K562 (cell line): Measurements from ENCODE around the gene RAPGEF5. TPM values are rescaled to one million over a fixed set of nuclear protein-coding genes. Genes with fewer than 3 reads are reported as not detected.

Experiments
- ATAC-seq: fragments of 200-7000 bp; cut with Tn5 transposase; 3 replicates; pipeline ENCODE4 v1.9.1; 2020; ENCODE audit warnings: moderate library complexity
- BruUV-seq: library from RNA; stranded (reverse); fragments of 400-500 nt; replicated peaks from 2 replicates; lab custom pipeline; 2021; lab: Mats Ljungman, UMichigan
- CTCF ChIA-PET: fragments of 300-600 bp; formaldehyde crosslinking; extraction: SDS; loops from one replicate; lab custom pipeline; 2021; ENCODE audit warnings: low intra/inter-chr PET ratio; lab: Yijun Ruan, JAX
- POLR2A ChIA-PET: fragments of 300-600, 350-650 bp; sonication (Branson Sonifier 250); formaldehyde crosslinking; extraction: SDS; loops from one replicate; lab custom pipeline; 2021; ENCODE audit warnings: antibody characterized with exemption, inconsistent platforms; lab: Yijun Ruan, JAX
- DNase-seq, 4 experiments: peaks; one replicate each; pipeline versions ENCODE4 v3.0.0 to v3.0.0-alpha.2; 2011 to 2018; ENCODE audit warnings: low spot score in 3 of 4, mixed read lengths in 3 of 4; ENCODE audit errors: extremely low read depth in 1 of 4
- FAIRE-seq: peaks from 2 replicates; lab custom pipeline; 2011; peaks lifted over from hg19 to GRCh38; lab: Jason Lieb, UNC
- H2AFZ ChIP-seq: 2 replicates; pipeline ENCODE4 v1.6.0; 2011; ENCODE audit warnings: low read depth, low read length, control low read depth, inconsistent platforms
- H3K27ac ChIP-seq: fragments of 200-600 bp; 3 replicates; pipeline ENCODE4 v1.8.0; 2011; ENCODE audit warnings: low read depth, mild to moderate bottlenecking, control low read depth, inconsistent platforms, low read length, moderate library complexity, mixed read lengths; ENCODE audit errors: extremely low read depth
- H3K27me3 ChIP-seq, 2 experiments: fragments of 300-600 bp in 1 of 2; 2 replicates in 1 of 2; 3 replicates in 1 of 2; pipeline versions ENCODE4 v1.6.0 to v1.8.0; 2011; ENCODE audit warnings: inconsistent platforms in 2 of 2, low read length in 2 of 2, mild to moderate bottlenecking in 1 of 2, mixed read lengths in 1 of 2, moderate library complexity in 1 of 2; ENCODE audit not compliant: control insufficient read depth in 2 of 2, insufficient read depth in 2 of 2
- H3K36me3 ChIP-seq: fragments of 300-600 bp; 3 replicates; pipeline ENCODE4 v1.8.0; 2011; ENCODE audit warnings: mild to moderate bottlenecking, low read length, inconsistent platforms; ENCODE audit not compliant: control insufficient read depth, insufficient read depth
- H3K4me1 ChIP-seq, 2 experiments: fragments of 200-600 bp in 1 of 2; replicated peaks in 1 of 2; 2 replicates in 1 of 2; 3 replicates in 1 of 2; pipeline versions ENCODE4 v1.5.1 to v1.8.0; 2011; ENCODE audit warnings: inconsistent platforms in 2 of 2, low read length in 2 of 2, mild to moderate bottlenecking in 1 of 2, mixed read lengths in 1 of 2, moderate library complexity in 1 of 2; ENCODE audit not compliant: control insufficient read depth in 2 of 2, insufficient read depth in 2 of 2
- H3K4me2 ChIP-seq: 2 replicates; pipeline ENCODE4 v1.6.1; 2011; ENCODE audit warnings: low read length, control low read depth, inconsistent platforms, mixed read lengths; ENCODE audit not compliant: insufficient read depth
- H3K4me3 ChIP-seq: fragments of 200-600 bp; sonication (generic), shearing (Covaris generic); 2 replicates; pipeline ENCODE4 v1.5.1; 2016; ENCODE audit warnings: control low read depth, inconsistent platforms
- H3K79me2 ChIP-seq: fragments of 200-600 bp; 3 replicates; pipeline ENCODE4 v1.8.0; 2011; ENCODE audit warnings: low read length, inconsistent platforms; ENCODE audit not compliant: control insufficient read depth, insufficient read depth
- H3K9ac ChIP-seq, 2 experiments: 2 replicates each; pipeline versions ENCODE4 v1.6.0 to v1.6.1; 2011; ENCODE audit warnings: low read depth in 2 of 2, low read length in 2 of 2, control low read depth in 1 of 2, inconsistent platforms in 1 of 2, mild to moderate bottlenecking in 1 of 2, mixed read lengths in 1 of 2; ENCODE audit not compliant: insufficient read depth in 1 of 2
- H3K9me1 ChIP-seq: one replicate; pipeline ENCODE4 v1.6.0; 2011; ENCODE audit warnings: inconsistent platforms, mild to moderate bottlenecking, low read length, moderate library complexity; ENCODE audit not compliant: control insufficient read depth, insufficient read depth
- H3K9me3 ChIP-seq: replicated peaks from 2 replicates; pipeline ENCODE4 v1.5.1; 2011; ENCODE audit warnings: low read depth, low read length, inconsistent platforms; ENCODE audit not compliant: control insufficient read depth, insufficient read depth
- H4K20me1 ChIP-seq: replicated peaks from 2 replicates; pipeline ENCODE4 v1.6.1; 2011; ENCODE audit warnings: low read length, inconsistent platforms, mixed read lengths; ENCODE audit not compliant: control insufficient read depth, insufficient read depth
- CEBPG ChIP-seq, 3 experiments: fragments of 200-800 bp in 1 of 3; sonication (Bioruptor generic) in 1 of 3; sonication (generic) in 1 of 3; formaldehyde crosslinking in 1 of 3; IDR thresholded peaks in 2 of 3; conservative IDR thresholded peaks in 1 of 3; 2 replicates each; pipeline versions ENCODE4 v1.6.1 to v1.8.0; 2016 to 2022; ENCODE audit warnings: missing compliant biosample characterization in 2 of 3, missing genetic modification characterization in 2 of 3, mild to moderate bottlenecking in 1 of 3, missing genetic modification reagents in 1 of 3
- HDAC8 ChIP-seq: fragments of 450-650 bp; IDR thresholded peaks from 2 replicates; pipeline ENCODE4 v1.6.1; 2016; ENCODE audit warnings: mild to moderate bottlenecking, missing genetic modification characterization, moderate library complexity, missing compliant biosample characterization
- NBN ChIP-seq: fragments of 450-650 bp; IDR thresholded peaks from 2 replicates; pipeline ENCODE4 v1.6.1; 2016; ENCODE audit warnings: low read depth, mild to moderate bottlenecking
- ZNF224 ChIP-seq: sonication (generic); formaldehyde crosslinking; IDR thresholded peaks from 2 replicates; pipeline ENCODE4 v1.8.0; 2022; ENCODE audit warnings: mild to moderate bottlenecking, missing genetic modification reagents
- WGBS: fragments of 100-300 bp; shearing (Covaris generic); methylation state at CpG from one replicate; pipeline ENCODE4 v1.1.6; 2016; ENCODE audit warnings: low coverage, mixed read lengths; ENCODE audit not compliant: insufficient coverage; ENCODE audit errors: missing lambda C conversion rate; 5-methylcytosine and 5-hydroxymethylcytosine counted together
- in situ Hi-C: fragments of 300-500 bp; cut with MboI; formaldehyde crosslinking; loops from 4 replicates; pipeline ENCODE4 v1.15.0; 2018; ENCODE audit warnings: inconsistent platforms, mixed read lengths
- intact Hi-C: fragments of 100-400 bp; cut with micrococcal nuclease; formaldehyde crosslinking; loops from 2 replicates; pipeline ENCODE4 v1.14.2; 2022
- polyA plus RNA-seq, 8 experiments: library from polyadenylated mRNA; depleted of rRNA in 4 of 8; stranded (reverse) in 5 of 8; unstranded in 3 of 8; fragments of >200 nt; fragmentation: Nextera tagmentation in 2 of 8; fragmentation: Illumina TruSeq in 1 of 8; extraction: Ambion mirVana in 2 of 8; extraction: Trizol in 1 of 8; gene quantifications; 2 replicates each; pipeline versions ENCODE4 v1.2.1 to v1.2.3, GENCODE V29; 2011 to 2014; ENCODE audit warnings: inconsistent platforms in 1 of 8, missing spikeins in 1 of 8
- total RNA-seq, 7 experiments: library from RNA; depleted of rRNA in 6 of 7; stranded (reverse); fragments of >200 nt in 6 of 7; fragmentation: Illumina TruSeq in 2 of 7; extraction: Trizol in 2 of 7; gene quantifications; 2 replicates each; pipeline versions ENCODE4 v1.2.1 to v1.2.3, GENCODE V29; 2011 to 2021; ENCODE audit warnings: low replicate concordance in 1 of 7

Gene RAPGEF5
- total and polyA plus RNA-seq, 9 of the 15 experiments (the other 6 are each of a cell fraction or from before 2014, with no cell fraction given), result 0.39 to 2.0 (median 1.1) TPM

DNA sequence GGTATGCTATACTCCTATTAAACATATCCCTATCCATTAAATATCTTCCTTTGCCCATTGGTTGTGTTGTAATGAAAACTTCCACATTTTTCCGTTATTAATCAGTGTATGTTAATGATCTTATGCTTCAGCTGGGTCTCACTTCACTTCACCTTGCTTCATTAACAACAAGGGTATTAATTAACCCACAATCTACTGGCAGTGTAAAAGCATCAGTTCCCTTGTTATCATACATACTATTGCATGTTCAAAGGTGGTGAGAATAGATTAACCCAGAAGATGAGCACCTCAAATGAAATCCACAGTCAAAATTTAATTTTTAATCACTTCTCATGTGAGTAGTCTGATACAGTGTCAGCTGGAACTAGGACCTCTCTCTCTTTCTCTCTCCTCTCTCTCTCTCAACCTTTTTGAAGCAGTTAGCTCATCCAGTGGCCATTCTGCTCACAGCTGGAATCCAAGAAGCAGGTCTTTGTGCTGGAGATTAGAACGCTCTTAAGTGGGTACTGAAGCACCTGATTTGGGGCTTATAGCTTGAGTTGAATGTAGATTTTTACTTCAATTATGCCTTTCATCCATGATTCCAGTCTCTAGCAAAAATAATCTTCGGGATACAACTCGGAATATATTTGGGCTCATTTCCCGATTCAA is 172.3 kb downstream of the RAPGEF5 start:
- ChIA-PET CTCF (no interaction called here), POLR2A (interaction anchor here (1.2 to 1.8 kb wide), 2 partner anchors 10 to 11 kb away, joined by 4 to 7 read pairs; no protein-coding TSS in a partner anchor)
- H3K9ac ChIP-seq, result no peak overlapping the region
- no peaks in the 10 kb centered on the region for H3K79me2 ChIP-seq
- no peak overlapping the region for H3K4me3 ChIP-seq
- H3K4me2 ChIP-seq, result no peak overlapping the region
- FAIRE-seq (no peak), ATAC-seq (no peak), DNase-seq (no peak)
- intact Hi-C loops (no loop called here), in situ Hi-C loops (no loop called here)
- H3K9me1 ChIP-seq, result no peaks in the 10 kb centered on the region
- no peaks in the 10 kb centered on the region; the same call in 2 of the 3 replicates for H3K36me3 ChIP-seq
- H2AFZ ChIP-seq, result no peak overlapping the region
- no peaks in the 10 kb centered on the region for H3K27me3 ChIP-seq
- WGBS, result 15% methylated on average over 5 of the region's 5 CpGs
- H3K9me3 ChIP-seq, result no peaks in the 10 kb centered on the region
- no peaks in the 10 kb centered on the region for H3K4me1 ChIP-seq
- no peak overlapping the region for H3K27ac ChIP-seq
- no TSS peak for BruUV-seq
- no peaks in the 10 kb centered on the region for H4K20me1 ChIP-seq
- no peak for TF ChIP-seq HDAC8 (tag)
- TF ChIP-seq ZNF224 (CRISPR knock-in tag), result no peak
- no peak for TF ChIP-seq NBN
- TF ChIP-seq CEBPG (CRISPR knock-in tag; IDR thresholded peaks at IDR 0.05), result no peak
- 0 out of 4 replicates have a peak, but pooled peaks of 1 of the 2 experiments have one; percentile 6 for TF ChIP-seq CEBPG (tag; conservative IDR thresholded peaks at IDR 0.05 in 1 of 2, IDR thresholded peaks at IDR 0.05 in 1 of 2)
- TF ChIP-seq, all 486 proteins: peak for 1
